ENCODE results near the gene FMNL3. TPM values are rescaled to one million over a fixed set of nuclear protein-coding genes. Genes with fewer than 3 reads are reported as not detected.

The FMNL3 gene
- total and polyA plus RNA-seq, 2 of the 8 experiments (the other 6 are each of a cell fraction or from before 2014, with no cell fraction given) = 8.6 to 29.0 TPM

DNA sequence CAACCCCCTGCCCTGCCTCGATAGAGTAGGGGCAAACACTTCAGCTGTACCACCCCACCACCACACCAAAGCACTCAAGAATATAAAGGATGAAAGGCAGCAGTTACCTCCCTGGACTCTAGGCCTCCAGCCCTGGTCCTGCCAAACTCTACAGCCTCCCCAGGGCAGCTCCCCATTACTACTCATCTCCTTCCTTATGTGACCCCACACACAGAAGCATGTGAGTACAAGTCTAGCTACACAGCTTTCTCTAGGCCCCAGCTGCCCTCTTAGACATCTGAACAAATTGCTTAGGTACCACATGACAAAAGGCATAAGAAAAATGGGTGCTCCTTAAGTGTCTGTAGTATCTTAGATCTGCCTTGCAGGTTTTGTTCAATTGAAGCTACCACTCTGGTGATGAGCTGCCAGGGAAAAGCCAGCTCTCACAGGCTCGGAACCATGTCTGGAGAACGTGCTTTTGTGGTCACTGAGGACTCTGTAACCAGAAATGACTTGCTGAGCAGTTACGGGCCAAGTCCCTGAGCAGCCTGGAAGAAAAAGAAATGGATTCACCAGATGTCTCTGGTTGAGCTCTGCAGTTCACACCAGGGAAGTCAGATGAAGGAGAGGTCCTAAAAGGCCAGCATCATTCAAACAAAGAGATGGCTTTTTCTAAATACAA lies 32.8 kb downstream of the FMNL3 start (continued):
- TF ChIP-seq, protein P1, sequence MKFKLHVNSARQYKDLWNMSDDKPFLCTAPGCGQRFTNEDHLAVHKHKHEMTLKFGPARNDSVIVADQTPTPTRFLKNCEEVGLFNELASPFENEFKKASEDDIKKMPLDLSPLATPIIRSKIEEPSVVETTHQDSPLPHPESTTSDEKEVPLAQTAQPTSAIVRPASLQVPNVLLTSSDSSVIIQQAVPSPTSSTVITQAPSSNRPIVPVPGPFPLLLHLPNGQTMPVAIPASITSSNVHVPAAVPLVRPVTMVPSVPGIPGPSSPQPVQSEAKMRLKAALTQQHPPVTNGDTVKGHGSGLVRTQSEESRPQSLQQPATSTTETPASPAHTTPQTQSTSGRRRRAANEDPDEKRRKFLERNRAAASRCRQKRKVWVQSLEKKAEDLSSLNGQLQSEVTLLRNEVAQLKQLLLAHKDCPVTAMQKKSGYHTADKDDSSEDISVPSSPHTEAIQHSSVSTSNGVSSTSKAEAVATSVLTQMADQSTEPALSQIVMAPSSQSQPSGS (IDR thresholded peaks at IDR 0.05; ENCODE audit: low read length) = no peak
- TF ChIP-seq NRF1 (IDR thresholded peaks at IDR 0.05; ENCODE audit: low read depth, low read length) (no peak), SIX5 (IDR thresholded peaks at IDR 0.05; ENCODE audit: low read depth, low read length) (no peak), PHF8 (conservative IDR thresholded peaks at IDR 0.05; ENCODE audit: low read depth, low read length) (no peak)
- TF ChIP-seq, protein P2, sequence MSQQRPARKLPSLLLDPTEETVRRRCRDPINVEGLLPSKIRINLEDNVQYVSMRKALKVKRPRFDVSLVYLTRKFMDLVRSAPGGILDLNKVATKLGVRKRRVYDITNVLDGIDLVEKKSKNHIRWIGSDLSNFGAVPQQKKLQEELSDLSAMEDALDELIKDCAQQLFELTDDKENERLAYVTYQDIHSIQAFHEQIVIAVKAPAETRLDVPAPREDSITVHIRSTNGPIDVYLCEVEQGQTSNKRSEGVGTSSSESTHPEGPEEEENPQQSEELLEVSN (IDR thresholded peaks at IDR 0.05) = no peak

Measured in H1 (cell line).